SK-N-SH (cell line): ENCODE data around the gene FANCL. TPM values are rescaled to one million over a fixed set of nuclear protein-coding genes. Genes with fewer than 3 reads are reported as not detected.

Source experiments
- CTCF ChIA-PET: fragments of 300-600, 350-600 bp; formaldehyde crosslinking; extraction: SDS; loops from one replicate; lab custom pipeline; 2021; lab: Yijun Ruan, JAX
- POLR2A ChIA-PET: fragments of 350-600 bp; sonication (Branson Sonifier 250); formaldehyde crosslinking; extraction: SDS; loops from one replicate; lab custom pipeline; 2020; ENCODE audit warnings: antibody characterized with exemption, inconsistent platforms; lab: Yijun Ruan, JAX
- DNase-seq: peaks from one replicate; pipeline ENCODE4 v3.0.0; 2012
- H2AFZ ChIP-seq: fragments of 200-600 bp; sonication (generic); 2 replicates; pipeline ENCODE4 v1.8.1; 2016; ENCODE audit warnings: antibody characterized with exemption, mild to moderate bottlenecking, low read depth
- H3F3A ChIP-seq: fragments of 200-600 bp; sonication (generic); replicated peaks from 2 replicates; pipeline ENCODE3; 2016; ENCODE audit warnings: antibody characterized with exemption, mild to moderate bottlenecking; ENCODE audit not compliant: insufficient read depth
- H3K27ac ChIP-seq, 2 experiments: fragments of 200-500 bp in 1 of 2; fragments of 200-600 bp in 1 of 2; sonication (Bioruptor generic) in 1 of 2; sonication (generic), shearing (Covaris generic) in 1 of 2; 2 replicates each; pipeline versions ENCODE4 v1.5.1 to v1.6.1; 2014 to 2016; ENCODE audit warnings: low read depth in 2 of 2, inconsistent platforms in 1 of 2, low read length in 1 of 2, mild to moderate bottlenecking in 1 of 2, mixed read lengths in 1 of 2
- H3K27me3 ChIP-seq: fragments of 200-600 bp; sonication (generic), shearing (Covaris generic); 2 replicates; pipeline ENCODE4 v1.6.1; 2016; ENCODE audit warnings: mixed run types; ENCODE audit not compliant: insufficient read depth
- H3K36me3 ChIP-seq, 2 experiments: fragments of 200-500 bp in 1 of 2; fragments of 200-600 bp in 1 of 2; sonication (Bioruptor generic) in 1 of 2; sonication (generic) in 1 of 2; replicated peaks in 1 of 2; 2 replicates each; pipeline versions ENCODE3 to v1.5.1; 2014 to 2016; ENCODE audit warnings: low read length in 1 of 2, mild to moderate bottlenecking in 1 of 2; ENCODE audit not compliant: insufficient read depth in 2 of 2, control insufficient read depth in 1 of 2
- H3K4me1 ChIP-seq, 2 experiments: fragments of 200-500 bp in 1 of 2; fragments of 200-600 bp in 1 of 2; sonication (Bioruptor generic) in 1 of 2; sonication (generic), shearing (Covaris generic) in 1 of 2; 2 replicates each; pipeline versions ENCODE4 v1.5.1 to v1.6.1; 2014 to 2016; ENCODE audit warnings: low read depth in 1 of 2, low read length in 1 of 2, mixed run types in 1 of 2; ENCODE audit not compliant: insufficient read depth in 2 of 2, control insufficient read depth in 1 of 2
- H3K4me2 ChIP-seq: fragments of 200-600 bp; sonication (generic), shearing (Covaris generic); 2 replicates; pipeline ENCODE4 v1.6.1; 2017; ENCODE audit warnings: mixed run types
- H3K4me3 ChIP-seq, 2 experiments: fragments of 200-500 bp in 1 of 2; fragments of 200-600 bp in 1 of 2; sonication (Bioruptor generic) in 1 of 2; sonication (generic), shearing (Covaris generic) in 1 of 2; 2 replicates each; pipeline versions ENCODE4 v1.5.1 to v1.8.1; 2014 to 2016; ENCODE audit warnings: low read depth in 2 of 2, inconsistent platforms in 1 of 2, low read length in 1 of 2, mild to moderate bottlenecking in 1 of 2, mixed read lengths in 1 of 2, moderate library complexity in 1 of 2
- H3K79me2 ChIP-seq: fragments of 200-600 bp; sonication (generic); 2 replicates; pipeline ENCODE4 v1.8.1; 2017; ENCODE audit warnings: mild to moderate bottlenecking; ENCODE audit not compliant: insufficient read depth
- H3K9ac ChIP-seq: fragments of 200-600 bp; sonication (generic); 2 replicates; pipeline ENCODE4 v1.6.1; 2017; ENCODE audit warnings: mixed run types
- H3K9me2 ChIP-seq: fragments of 200-600 bp; sonication (generic); 2 replicates; pipeline ENCODE4 v1.6.1; 2017; ENCODE audit warnings: mixed run types
- H3K9me3 ChIP-seq: fragments of 200-600 bp; sonication (generic); 2 replicates; pipeline ENCODE4 v1.6.1; 2017; ENCODE audit warnings: mixed run types, mild to moderate bottlenecking, moderate library complexity
- H4K20me1 ChIP-seq: fragments of 200-600 bp; sonication (generic); 2 replicates; pipeline ENCODE4 v1.6.1; 2017; ENCODE audit warnings: mild to moderate bottlenecking, mixed run types; ENCODE audit not compliant: insufficient read depth
- CHD2 ChIP-seq: fragments of 150-350 bp; IDR thresholded peaks from 2 replicates; pipeline ENCODE4 v1.6.1; 2018; ENCODE audit warnings: low read length; ENCODE audit not compliant: partially characterized antibody
- ELF1 ChIP-seq: IDR thresholded peaks from 2 replicates; pipeline ENCODE4 v1.4.0; 2012
- EP300 ChIP-seq, 2 experiments: IDR thresholded peaks; 2 replicates each; pipeline versions ENCODE4 v1.4.0 to v1.6.1; 2012; ENCODE audit warnings: borderline replicate concordance in 1 of 2, low read depth in 1 of 2, low read length in 1 of 2
- EZH2phosphoT487 ChIP-seq: fragments of 200-600 bp; sonication (generic); IDR thresholded peaks from 2 replicates; pipeline ENCODE4 v1.6.1; 2017; ENCODE audit warnings: low read depth, mixed run types, mild to moderate bottlenecking, antibody characterized with exemption, moderate library complexity, borderline replicate concordance
- FOSL2 ChIP-seq: IDR thresholded peaks from 2 replicates; pipeline ENCODE4 v1.4.0; 2012; ENCODE audit warnings: low read depth, mild to moderate bottlenecking, moderate library complexity, borderline replicate concordance
- FOXJ3 ChIP-seq: sonication (generic); formaldehyde crosslinking; IDR thresholded peaks from 2 replicates; pipeline ENCODE4 v1.5.1; 2020; ENCODE audit warnings: mild to moderate bottlenecking, missing genetic modification reagents
- FOXM1 ChIP-seq: IDR thresholded peaks from 2 replicates; pipeline ENCODE4 v1.4.0; 2012; ENCODE audit warnings: low read depth, mild to moderate bottlenecking
- MAX ChIP-seq: IDR thresholded peaks from 2 replicates; pipeline ENCODE4 v1.4.0; 2012; ENCODE audit warnings: low read depth
- MXI1 ChIP-seq: IDR thresholded peaks from 2 replicates; pipeline ENCODE4 v1.6.1; 2012; ENCODE audit warnings: mild to moderate bottlenecking, low read depth, low read length, improper control_type of control experiment
- NFIC ChIP-seq: IDR thresholded peaks from 2 replicates; pipeline ENCODE4 v1.4.0; 2012; ENCODE audit warnings: borderline replicate concordance
- NRF1 ChIP-seq: IDR thresholded peaks from 2 replicates; pipeline ENCODE4 v1.6.1; 2012; ENCODE audit warnings: low read depth, mild to moderate bottlenecking, low read length
- POLR2AphosphoS5 ChIP-seq: IDR thresholded peaks from 2 replicates; pipeline ENCODE4 v1.6.1; 2012; ENCODE audit warnings: low read depth, low read length
- RCOR1 ChIP-seq: fragments of 150-350 bp; IDR thresholded peaks from 2 replicates; pipeline ENCODE4 v1.6.1; 2017; ENCODE audit warnings: antibody characterized with exemption, low read length
- RFX5 ChIP-seq: IDR thresholded peaks from 2 replicates; pipeline ENCODE4 v1.6.1; 2012; ENCODE audit warnings: mild to moderate bottlenecking, improper control_type of control experiment, low read length
- SMC3 ChIP-seq: IDR thresholded peaks from 2 replicates; pipeline ENCODE4 v1.6.1; 2012; ENCODE audit warnings: low read depth, low read length, improper control_type of control experiment
- TEAD4 ChIP-seq: IDR thresholded peaks from 2 replicates; pipeline ENCODE4 v1.4.0; 2012; ENCODE audit warnings: mild to moderate bottlenecking, borderline replicate concordance; ENCODE audit not compliant: insufficient read depth
- WGBS: methylation state at CpG from one replicate; pipeline ENCODE4 v1.1.6; 2017; ENCODE audit warnings: low lambda C conversion rate; 5-methylcytosine and 5-hydroxymethylcytosine counted together
- polyA plus RNA-seq, 3 experiments: library from polyadenylated mRNA; depleted of rRNA; stranded (reverse); fragments of >200 nt; gene quantifications; 2 replicates each; pipeline ENCODE4 v1.2.3, GENCODE V29; 2012
- TF ChIP-seq, protein P1 (sequence below): IDR thresholded peaks from 2 replicates; pipeline ENCODE4 v1.6.1; 2012; ENCODE audit warnings: mild to moderate bottlenecking, low read depth, low read length, moderate library complexity
- TF ChIP-seq, protein P2 (sequence below): fragments of 150-350 bp; IDR thresholded peaks from 2 replicates; pipeline ENCODE4 v1.6.1; 2016; ENCODE audit warnings: mild to moderate bottlenecking, low read depth, low read length

FANCL gene
- polyA plus RNA-seq, 1 of the 3 experiments (the other 2 are of a cell fraction): 11.8 TPM

DNA sequence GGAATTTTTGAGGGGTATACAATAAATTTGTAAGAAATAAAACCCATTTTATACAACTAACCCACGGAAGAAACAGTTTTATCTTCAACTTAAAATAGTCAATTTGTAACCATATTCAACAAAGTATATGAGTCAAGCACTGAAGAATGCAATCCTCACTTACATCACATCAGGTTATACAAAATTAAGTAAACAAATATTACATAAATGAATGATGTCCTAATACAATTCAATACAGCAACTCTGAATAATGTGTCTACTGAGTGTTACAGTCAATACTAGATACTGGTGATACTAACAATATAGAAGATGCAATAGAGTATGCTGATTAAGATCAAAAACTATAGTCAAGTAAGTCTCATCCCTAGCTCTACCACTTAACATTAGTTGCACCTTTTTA is 58.6 kb downstream of the FANCL start:
- H3K79me2 ChIP-seq: no peaks in the 10 kb centered on the region
- ChIA-PET POLR2A (no interaction called here), CTCF (no interaction called here)
- WGBS: 71% methylated on average over 1 of the region's 1 CpG
- H3K4me3 ChIP-seq: no peak overlapping the region
- H4K20me1 ChIP-seq: no peaks in the 10 kb centered on the region
- H3K9me3 ChIP-seq: no peaks in the 10 kb centered on the region
- no peak overlapping the region for H3K4me2 ChIP-seq
- no peak overlapping the region for H2AFZ ChIP-seq
- H3K9ac ChIP-seq: no peak overlapping the region
- H3K27me3 ChIP-seq: no peaks in the 10 kb centered on the region
- H3K36me3 ChIP-seq: peaks cover 2 to 4% of the 10 kb centered on the region in 2 experiments
- no peaks in the 10 kb centered on the region for H3K4me1 ChIP-seq
- no peak for DNase-seq
- H3K9me2 ChIP-seq: no peaks in the 10 kb centered on the region
- no peak overlapping the region for H3K27ac ChIP-seq
- H3F3A ChIP-seq: no peaks in the 10 kb centered on the region
- no peak for TF ChIP-seq TEAD4
- TF ChIP-seq SMC3: no peak
- no peak for TF ChIP-seq CHD2
- TF ChIP-seq FOXJ3 (CRISPR knock-in tag): no peak
- no peak for TF ChIP-seq EP300 (IDR thresholded peaks at IDR 0.05; ENCODE audit: borderline replicate concordance in 1 of 2, low read depth in 1 of 2, low read length in 1 of 2)
- TF ChIP-seq RFX5: no peak
- TF ChIP-seq NFIC: no peak
- no peak for TF ChIP-seq RCOR1
- TF ChIP-seq, protein P1, sequence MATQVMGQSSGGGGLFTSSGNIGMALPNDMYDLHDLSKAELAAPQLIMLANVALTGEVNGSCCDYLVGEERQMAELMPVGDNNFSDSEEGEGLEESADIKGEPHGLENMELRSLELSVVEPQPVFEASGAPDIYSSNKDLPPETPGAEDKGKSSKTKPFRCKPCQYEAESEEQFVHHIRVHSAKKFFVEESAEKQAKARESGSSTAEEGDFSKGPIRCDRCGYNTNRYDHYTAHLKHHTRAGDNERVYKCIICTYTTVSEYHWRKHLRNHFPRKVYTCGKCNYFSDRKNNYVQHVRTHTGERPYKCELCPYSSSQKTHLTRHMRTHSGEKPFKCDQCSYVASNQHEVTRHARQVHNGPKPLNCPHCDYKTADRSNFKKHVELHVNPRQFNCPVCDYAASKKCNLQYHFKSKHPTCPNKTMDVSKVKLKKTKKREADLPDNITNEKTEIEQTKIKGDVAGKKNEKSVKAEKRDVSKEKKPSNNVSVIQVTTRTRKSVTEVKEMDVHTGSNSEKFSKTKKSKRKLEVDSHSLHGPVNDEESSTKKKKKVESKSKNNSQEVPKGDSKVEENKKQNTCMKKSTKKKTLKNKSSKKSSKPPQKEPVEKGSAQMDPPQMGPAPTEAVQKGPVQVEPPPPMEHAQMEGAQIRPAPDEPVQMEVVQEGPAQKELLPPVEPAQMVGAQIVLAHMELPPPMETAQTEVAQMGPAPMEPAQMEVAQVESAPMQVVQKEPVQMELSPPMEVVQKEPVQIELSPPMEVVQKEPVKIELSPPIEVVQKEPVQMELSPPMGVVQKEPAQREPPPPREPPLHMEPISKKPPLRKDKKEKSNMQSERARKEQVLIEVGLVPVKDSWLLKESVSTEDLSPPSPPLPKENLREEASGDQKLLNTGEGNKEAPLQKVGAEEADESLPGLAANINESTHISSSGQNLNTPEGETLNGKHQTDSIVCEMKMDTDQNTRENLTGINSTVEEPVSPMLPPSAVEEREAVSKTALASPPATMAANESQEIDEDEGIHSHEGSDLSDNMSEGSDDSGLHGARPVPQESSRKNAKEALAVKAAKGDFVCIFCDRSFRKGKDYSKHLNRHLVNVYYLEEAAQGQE: no peak
- TF ChIP-seq NRF1: no peak
- no peak for TF ChIP-seq FOSL2
- TF ChIP-seq ELF1: no peak
- no peak for TF ChIP-seq POLR2AphosphoS5
- TF ChIP-seq MXI1: no peak
- no peak for TF ChIP-seq MAX
- no peak for TF ChIP-seq FOXM1
- TF ChIP-seq EZH2phosphoT487: no peak
- TF ChIP-seq, protein P2, sequence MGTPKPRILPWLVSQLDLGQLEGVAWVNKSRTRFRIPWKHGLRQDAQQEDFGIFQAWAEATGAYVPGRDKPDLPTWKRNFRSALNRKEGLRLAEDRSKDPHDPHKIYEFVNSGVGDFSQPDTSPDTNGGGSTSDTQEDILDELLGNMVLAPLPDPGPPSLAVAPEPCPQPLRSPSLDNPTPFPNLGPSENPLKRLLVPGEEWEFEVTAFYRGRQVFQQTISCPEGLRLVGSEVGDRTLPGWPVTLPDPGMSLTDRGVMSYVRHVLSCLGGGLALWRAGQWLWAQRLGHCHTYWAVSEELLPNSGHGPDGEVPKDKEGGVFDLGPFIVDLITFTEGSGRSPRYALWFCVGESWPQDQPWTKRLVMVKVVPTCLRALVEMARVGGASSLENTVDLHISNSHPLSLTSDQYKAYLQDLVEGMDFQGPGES: no peak
